GM23338 (cell line): Measurements from ENCODE around the gene SDHB. TPM values are rescaled to one million over a fixed set of nuclear protein-coding genes. Genes with fewer than 3 reads are reported as not detected.

ENCODE experiments used
- ATAC-seq: fragments of 200-7000 bp; cut with Tn5 transposase; 3 replicates; pipeline ENCODE4 v1.9.1; 2020
- DNase-seq: peaks from one replicate; pipeline ENCODE4 v3.0.0-alpha.2; 2015; ENCODE audit warnings: low spot score
- H2AFZ ChIP-seq: fragments of 200-600 bp; sonication (generic); 2 replicates; pipeline ENCODE4 v1.8.0; 2016; ENCODE audit warnings: antibody characterized with exemption, mild to moderate bottlenecking, moderate library complexity
- H3F3A ChIP-seq: fragments of 200-600 bp; sonication (generic); replicated peaks from 2 replicates; pipeline ENCODE4 v1.8.0; 2017; ENCODE audit warnings: antibody characterized with exemption, mixed run types, low read depth
- H3K27ac ChIP-seq: fragments of 200-600 bp; sonication (generic); 2 replicates; pipeline ENCODE4 v1.6.1; 2016; ENCODE audit warnings: low read depth
- H3K27me3 ChIP-seq: fragments of 200-600 bp; sonication (generic); 2 replicates; pipeline ENCODE4 v1.8.0; 2016; ENCODE audit warnings: mild to moderate bottlenecking, mixed run types, moderate library complexity; ENCODE audit not compliant: insufficient read depth
- H3K36me3 ChIP-seq: fragments of 200-600 bp; sonication (generic); 2 replicates; pipeline ENCODE4 v1.8.0; 2016; ENCODE audit warnings: mild to moderate bottlenecking; ENCODE audit not compliant: insufficient read depth
- H3K4me1 ChIP-seq: fragments of 200-600 bp; sonication (generic); 2 replicates; pipeline ENCODE4 v1.8.0; 2016; ENCODE audit warnings: mild to moderate bottlenecking, moderate library complexity; ENCODE audit not compliant: insufficient read depth
- H3K4me2 ChIP-seq: fragments of 200-600 bp; sonication (generic); 2 replicates; pipeline ENCODE4 v1.7.1; 2017; ENCODE audit warnings: mixed run types
- H3K4me3 ChIP-seq: fragments of 200-600 bp; sonication (generic); 2 replicates; pipeline ENCODE4 v1.6.1; 2016; ENCODE audit warnings: mixed run types
- H3K79me2 ChIP-seq: fragments of 200-600 bp; sonication (generic); replicated peaks from 2 replicates; pipeline ENCODE4 v1.8.0; 2017; ENCODE audit warnings: mild to moderate bottlenecking; ENCODE audit not compliant: insufficient read depth
- H3K9me2 ChIP-seq: fragments of 200-600 bp; sonication (generic); 2 replicates; pipeline ENCODE4 v1.8.0; 2017; ENCODE audit not compliant: insufficient read depth
- H4K20me1 ChIP-seq: fragments of 200-600 bp; sonication (generic); replicated peaks from 2 replicates; pipeline ENCODE4 v1.8.0; 2017; ENCODE audit warnings: mild to moderate bottlenecking; ENCODE audit not compliant: insufficient read depth
- H3K27ac Mint-ChIP-seq: 2 replicates; pipeline ENCODE4 v1.8.0; 2020; ENCODE audit warnings: inconsistent platforms, mild to moderate bottlenecking, moderate library complexity, mixed read lengths
- H3K27me3 Mint-ChIP-seq: 3 replicates; pipeline ENCODE4 v1.8.0; 2022; ENCODE audit warnings: low read depth, mild to moderate bottlenecking, moderate library complexity, mixed read lengths, inconsistent platforms; ENCODE audit not compliant: insufficient read depth, poor library complexity
- H3K36me3 Mint-ChIP-seq: 3 replicates; pipeline ENCODE4 v1.8.0; 2021; ENCODE audit warnings: low read depth, mild to moderate bottlenecking, inconsistent platforms, moderate library complexity, mixed read lengths
- H3K4me1 Mint-ChIP-seq: 3 replicates; pipeline ENCODE4 v1.8.0; 2020; ENCODE audit warnings: mild to moderate bottlenecking, inconsistent platforms, mixed read lengths
- H3K4me3 Mint-ChIP-seq: 3 replicates; pipeline ENCODE4 v1.8.0; 2021; ENCODE audit warnings: moderate library complexity, mild to moderate bottlenecking, inconsistent platforms, mixed read lengths
- H3K9me3 Mint-ChIP-seq: 3 replicates; pipeline ENCODE4 v1.8.0; 2020; ENCODE audit warnings: moderate library complexity, mild to moderate bottlenecking, inconsistent platforms, mixed read lengths
- CREB1 ChIP-seq: fragments of 250-450 bp; sonication (Bioruptor Pico); IDR thresholded peaks from 2 replicates; pipeline ENCODE4 v1.5.0; 2020; ENCODE audit warnings: low read depth, mild to moderate bottlenecking, moderate library complexity
- EZH2 ChIP-seq: fragments of 200-600 bp; sonication (generic); IDR thresholded peaks from one replicate; pipeline ENCODE4 v1.8.0; 2017; ENCODE audit warnings: antibody characterized with exemption, mild to moderate bottlenecking, low read depth; ENCODE audit not compliant: unreplicated experiment
- POLR2AphosphoS5 ChIP-seq: IDR thresholded peaks from 2 replicates; pipeline ENCODE4 v1.6.1; 2016; ENCODE audit warnings: antibody characterized with exemption, low read depth
- STAT1 ChIP-seq: IDR thresholded peaks from one replicate; pipeline ENCODE4 v1.6.1; 2016; ENCODE audit warnings: antibody characterized with exemption; ENCODE audit not compliant: unreplicated experiment
- polyA plus RNA-seq: library from polyadenylated mRNA; unstranded; fragments of >200 nt; fragmentation: Nextera tagmentation; extraction: Ambion mirVana; gene quantifications from 2 replicates; pipeline ENCODE4 v1.2.1, GENCODE V29; 2016
- total RNA-seq: library from RNA; depleted of rRNA; stranded (reverse); fragments of >200 nt; shearing (Covaris generic); gene quantifications from 2 replicates; pipeline ENCODE4 v1.2.3, GENCODE V29; 2014
- TF ChIP-seq, protein P1 (sequence below), 2 experiments: fragments of 200-600 bp in 1 of 2; sonication (generic) in 1 of 2; conservative IDR thresholded peaks; 2 replicates each; pipeline versions ENCODE4 v1.5.1 to v1.6.1; 2016 to 2017; ENCODE audit warnings: antibody characterized with exemption in 2 of 2, low read depth in 2 of 2, mild to moderate bottlenecking in 2 of 2, moderate library complexity in 1 of 2

Gene SDHB
- total and polyA plus RNA-seq, 2 experiments from 2014 or later: 72.8 to 112 TPM

DNA sequence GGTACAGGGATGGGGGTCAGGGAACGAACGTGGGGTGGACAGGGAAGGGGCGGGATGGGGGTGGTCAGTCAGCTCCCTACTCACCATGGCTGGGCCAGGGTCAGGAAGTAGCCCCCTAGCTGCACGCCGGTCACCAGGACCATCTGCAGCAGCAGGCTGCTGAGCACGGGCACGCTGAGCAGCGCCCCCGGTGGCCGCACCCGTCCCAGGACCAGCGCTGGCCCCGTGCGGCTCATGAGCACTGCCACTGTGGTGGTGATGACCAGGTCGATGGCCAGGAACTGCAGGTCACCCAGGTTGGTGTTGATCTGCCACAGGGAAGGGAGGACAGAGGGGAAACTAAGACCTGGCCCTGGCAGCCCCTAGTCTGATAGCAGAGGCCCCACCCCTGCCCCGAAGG is 66.9 kb downstream of the SDHB start:
- H3K27ac Mint-ChIP-seq: no peak overlapping the region
- H3K27ac ChIP-seq: no peak overlapping the region
- DNase-seq (peak; percentile 80), ATAC-seq (peak; percentile 92)
- H3K4me3 ChIP-seq: no peak overlapping the region
- no peaks in the 10 kb centered on the region for H3K79me2 ChIP-seq
- no peaks in the 10 kb centered on the region for H3K27me3 ChIP-seq
- H4K20me1 ChIP-seq: no peaks in the 10 kb centered on the region
- H3K27me3 Mint-ChIP-seq: peaks cover 13% of the 10 kb centered on the region
- no peaks in the 10 kb centered on the region; the same call in 2 of the 3 replicates for H3K9me3 Mint-ChIP-seq
- H2AFZ ChIP-seq: no peak overlapping the region
- H3K4me3 Mint-ChIP-seq: no peak overlapping the region
- peaks cover 15% of the 10 kb centered on the region for H3K4me1 Mint-ChIP-seq
- no peaks in the 10 kb centered on the region; the same call in 1 of the 2 replicates for H3K4me1 ChIP-seq
- peaks cover 6% of the 10 kb centered on the region; the same call in 1 of the 3 replicates for H3K36me3 Mint-ChIP-seq
- no peaks in the 10 kb centered on the region for H3K36me3 ChIP-seq
- TF ChIP-seq, protein P1, sequence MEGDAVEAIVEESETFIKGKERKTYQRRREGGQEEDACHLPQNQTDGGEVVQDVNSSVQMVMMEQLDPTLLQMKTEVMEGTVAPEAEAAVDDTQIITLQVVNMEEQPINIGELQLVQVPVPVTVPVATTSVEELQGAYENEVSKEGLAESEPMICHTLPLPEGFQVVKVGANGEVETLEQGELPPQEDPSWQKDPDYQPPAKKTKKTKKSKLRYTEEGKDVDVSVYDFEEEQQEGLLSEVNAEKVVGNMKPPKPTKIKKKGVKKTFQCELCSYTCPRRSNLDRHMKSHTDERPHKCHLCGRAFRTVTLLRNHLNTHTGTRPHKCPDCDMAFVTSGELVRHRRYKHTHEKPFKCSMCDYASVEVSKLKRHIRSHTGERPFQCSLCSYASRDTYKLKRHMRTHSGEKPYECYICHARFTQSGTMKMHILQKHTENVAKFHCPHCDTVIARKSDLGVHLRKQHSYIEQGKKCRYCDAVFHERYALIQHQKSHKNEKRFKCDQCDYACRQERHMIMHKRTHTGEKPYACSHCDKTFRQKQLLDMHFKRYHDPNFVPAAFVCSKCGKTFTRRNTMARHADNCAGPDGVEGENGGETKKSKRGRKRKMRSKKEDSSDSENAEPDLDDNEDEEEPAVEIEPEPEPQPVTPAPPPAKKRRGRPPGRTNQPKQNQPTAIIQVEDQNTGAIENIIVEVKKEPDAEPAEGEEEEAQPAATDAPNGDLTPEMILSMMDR (conservative IDR thresholded peaks at IDR 0.05; ENCODE audit: low read depth in 2 of 2): peak; percentile 64 to 93
- TF ChIP-seq STAT1: no peak
- TF ChIP-seq EZH2: no peak
- TF ChIP-seq POLR2AphosphoS5: no peak
- H3F3A ChIP-seq: no peaks in the 10 kb centered on the region
- H3K4me2 ChIP-seq: no peak overlapping the region
- no peaks in the 10 kb centered on the region for H3K9me2 ChIP-seq

DNA sequence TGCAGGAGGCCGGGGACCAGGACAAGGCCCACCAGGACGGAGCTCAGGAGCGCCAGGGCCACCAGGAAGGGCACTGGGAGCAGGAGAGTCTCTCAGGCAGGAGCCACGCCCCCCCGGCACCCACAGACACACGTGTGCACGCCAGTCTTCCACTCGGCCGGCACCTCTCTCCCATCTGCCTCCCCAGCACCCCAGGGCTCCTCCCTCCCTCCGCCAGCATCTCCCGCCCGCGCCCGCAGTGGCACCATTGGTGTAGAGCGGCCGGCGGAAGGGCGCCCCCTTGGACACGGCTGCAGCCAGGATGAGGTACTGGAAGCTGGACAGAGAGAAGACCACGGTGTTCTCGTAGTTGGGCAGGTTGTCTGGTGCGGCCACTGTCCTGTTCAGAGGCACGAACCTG is 67.3 kb downstream of the SDHB start:
- peak; percentile 39 for ATAC-seq
- Mint-ChIP-seq H3K4me3 (no peak overlapping the region), H3K9me3 (no peaks in the 10 kb centered on the region; the same call in 2 of the 3 replicates), H3K4me1 (peaks cover 17% of the 10 kb centered on the region), H3K27ac (no peak overlapping the region), H3K27me3 (peaks cover 14% of the 10 kb centered on the region), H3K36me3 (peaks cover 6% of the 10 kb centered on the region; the same call in 1 of the 3 replicates)
- Histone ChIP-seq H3K27me3 (no peaks in the 10 kb centered on the region), H3K4me1 (no peaks in the 10 kb centered on the region; the same call in 1 of the 2 replicates), H3K27ac (no peak overlapping the region), H3K4me2 (no peak overlapping the region), H3K36me3 (no peaks in the 10 kb centered on the region), H2AFZ (no peak overlapping the region), H3K9me2 (no peaks in the 10 kb centered on the region), H3K79me2 (no peaks in the 10 kb centered on the region), H3K4me3 (no peak overlapping the region), H3F3A (peaks cover 2% of the 10 kb centered on the region; the same call in 1 of the 2 replicates), H4K20me1 (no peaks in the 10 kb centered on the region)
- peak; percentile 65 for DNase-seq
- TF ChIP-seq EZH2: no peak
- TF ChIP-seq, protein P1 (conservative IDR thresholded peaks at IDR 0.05; ENCODE audit: low read depth in 2 of 2): peak in 1 of 2 experiments; percentile 54; a peak in 2 of 4 replicates
- TF ChIP-seq CREB1 (CRISPR knock-in tag): no peak
